CD4-positive, alpha-beta T cell (primary cell): ENCODE results near the gene MMP28. TPM values are rescaled to one million over a fixed set of nuclear protein-coding genes. Genes with fewer than 3 reads are reported as not detected.
A peak's percentile ranks its signal among the peaks of the same experiment; 100 is the strongest.

Source experiments
- ATAC-seq: fragments of 200-7000 bp; cut with Tn5 transposase; one replicate; pipeline ENCODE4 v1.10.0; 2022; ENCODE audit warnings: mild to moderate bottlenecking; ENCODE audit not compliant: poor library complexity
- CTCF ChIA-PET: fragments of 350-600 bp; sonication (Branson Sonifier 250); formaldehyde crosslinking; loops from one replicate; lab custom pipeline; 2021; ENCODE audit warnings: antibody characterized with exemption, inconsistent platforms; lab: Charles Lee
- POLR2A ChIA-PET: fragments of 350-600 bp; sonication (Branson Sonifier 250); formaldehyde crosslinking; loops from one replicate; lab custom pipeline; 2021; ENCODE audit warnings: antibody characterized with exemption, inconsistent platforms; lab: Charles Lee
- DNase-seq, 14 experiments: peaks; one replicate each; pipeline ENCODE4 v3.0.0-alpha.2; 2013 to 2020; ENCODE audit warnings: mixed read lengths in 2 of 14
- H3K27ac ChIP-seq, 2 donors: one replicate each; pipeline versions ENCODE4 v1.5.1 to v1.7.0; 2013; ENCODE audit warnings: low read length in 2 of 2, low read depth in 1 of 2, mild to moderate bottlenecking in 1 of 2
- H3K27me3 ChIP-seq, 2 experiments: 1 replicate in 1 of 2; 2 replicates in 1 of 2; pipeline versions ENCODE4 v1.6.1 to v1.7.0; 2013; ENCODE audit warnings: low read length in 2 of 2, control low read depth in 1 of 2, mild to moderate bottlenecking in 1 of 2, moderate library complexity in 1 of 2; ENCODE audit not compliant: insufficient read depth in 2 of 2, control insufficient read depth in 1 of 2
- H3K36me3 ChIP-seq: one replicate; pipeline ENCODE4 v1.6.1; 2013; ENCODE audit warnings: low read length, control low read depth; ENCODE audit not compliant: insufficient read depth
- H3K4me1 ChIP-seq: one replicate; pipeline ENCODE4 v1.6.1; 2013; ENCODE audit warnings: low read length, control low read depth; ENCODE audit not compliant: insufficient read depth
- H3K4me3 ChIP-seq: one replicate; pipeline ENCODE4 v1.5.1; 2013; ENCODE audit warnings: mild to moderate bottlenecking, low read length, moderate library complexity
- H3K9me3 ChIP-seq, 2 experiments: 1 replicate in 1 of 2; 2 replicates in 1 of 2; pipeline versions ENCODE4 v1.6.1 to v1.7.0; 2013; ENCODE audit warnings: low read length in 2 of 2, mild to moderate bottlenecking in 2 of 2, control low read depth in 1 of 2, moderate library complexity in 1 of 2; ENCODE audit not compliant: control insufficient read depth in 1 of 2, insufficient read depth in 1 of 2
- H3K27ac Mint-ChIP-seq: one replicate; pipeline ENCODE4 v1.8.0; 2020; ENCODE audit warnings: mixed read lengths
- H3K27me3 Mint-ChIP-seq: one replicate; pipeline ENCODE4 v1.8.0; 2021; ENCODE audit warnings: mixed read lengths
- H3K36me3 Mint-ChIP-seq: one replicate; pipeline ENCODE4 v1.8.0; 2021; ENCODE audit warnings: low read depth, mixed read lengths
- H3K4me1 Mint-ChIP-seq: one replicate; pipeline ENCODE4 v1.8.0; 2021; ENCODE audit warnings: low read depth, mixed read lengths
- H3K4me3 Mint-ChIP-seq: one replicate; pipeline ENCODE4 v1.8.0; 2020; ENCODE audit warnings: mild to moderate bottlenecking, mixed read lengths
- H3K9me3 Mint-ChIP-seq: one replicate; pipeline ENCODE4 v1.8.0; 2020; ENCODE audit warnings: mixed read lengths
- intact Hi-C, 2 experiments: fragments of 100-400 bp; cut with DNase I in 1 of 2; cut with micrococcal nuclease in 1 of 2; formaldehyde crosslinking; loops; one replicate each; pipeline versions ENCODE4 v1.15.1 to v1.9.0; 2023 to 2025; cut with DNase I, micrococcal nuclease
- total RNA-seq, 174 experiments: library from RNA in 2 of 174; stranded (reverse) in 2 of 174; gene quantifications; one replicate each; pipeline ENCODE4 v1.2.3 and lab custom pipeline; 2021 to 2026
- TF ChIP-seq, protein P1 (sequence below): fragments of 200-600 bp; IDR thresholded peaks from one replicate; pipeline ENCODE4 v1.8.0; 2022; ENCODE audit warnings: antibody characterized with exemption, mild to moderate bottlenecking

MMP28 gene
- total RNA-seq, 2 experiments from 2014 or later: 6.7 to 9.9 TPM

DNA sequence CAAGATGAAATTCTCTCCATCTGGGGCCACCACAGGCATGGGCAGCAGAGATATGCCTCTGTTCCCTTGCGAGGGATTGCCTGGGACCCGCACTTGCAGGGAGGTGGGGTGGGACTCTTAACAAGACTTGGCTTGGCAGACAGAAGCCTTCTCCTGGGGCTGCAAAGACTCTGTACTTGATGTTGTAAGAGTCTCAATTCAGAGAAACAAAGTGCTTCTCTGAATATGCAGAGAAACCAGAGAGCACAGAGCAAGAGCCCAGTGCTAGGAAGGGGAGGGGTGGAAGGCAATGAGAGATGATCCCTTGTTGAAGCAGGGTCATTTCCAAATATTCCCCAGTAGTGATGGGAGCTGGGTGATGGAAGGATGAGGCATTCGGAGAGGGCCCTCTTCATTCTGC, 2.2 kb downstream of the MMP28 start:
- Histone ChIP-seq H3K27ac (no peak overlapping the region), H3K4me1 (peaks cover 18% of the 10 kb centered on the region), H3K36me3 (no peaks in the 10 kb centered on the region), H3K27me3 (peaks cover 15 to 22% of the 10 kb centered on the region in 2 experiments), H3K9me3 (no peaks in the 10 kb centered on the region), H3K4me3 (no peak overlapping the region)
- Mint-ChIP-seq H3K27ac (no peak overlapping the region), H3K36me3 (no peaks in the 10 kb centered on the region), H3K9me3 (no peaks in the 10 kb centered on the region), H3K4me1 (peaks cover 47% of the 10 kb centered on the region), H3K27me3 (peaks cover 30% of the 10 kb centered on the region), H3K4me3 (peak overlapping the region; percentile 86)
- DNase-seq (no peak), ATAC-seq (no peak)
- TF ChIP-seq, protein P1, sequence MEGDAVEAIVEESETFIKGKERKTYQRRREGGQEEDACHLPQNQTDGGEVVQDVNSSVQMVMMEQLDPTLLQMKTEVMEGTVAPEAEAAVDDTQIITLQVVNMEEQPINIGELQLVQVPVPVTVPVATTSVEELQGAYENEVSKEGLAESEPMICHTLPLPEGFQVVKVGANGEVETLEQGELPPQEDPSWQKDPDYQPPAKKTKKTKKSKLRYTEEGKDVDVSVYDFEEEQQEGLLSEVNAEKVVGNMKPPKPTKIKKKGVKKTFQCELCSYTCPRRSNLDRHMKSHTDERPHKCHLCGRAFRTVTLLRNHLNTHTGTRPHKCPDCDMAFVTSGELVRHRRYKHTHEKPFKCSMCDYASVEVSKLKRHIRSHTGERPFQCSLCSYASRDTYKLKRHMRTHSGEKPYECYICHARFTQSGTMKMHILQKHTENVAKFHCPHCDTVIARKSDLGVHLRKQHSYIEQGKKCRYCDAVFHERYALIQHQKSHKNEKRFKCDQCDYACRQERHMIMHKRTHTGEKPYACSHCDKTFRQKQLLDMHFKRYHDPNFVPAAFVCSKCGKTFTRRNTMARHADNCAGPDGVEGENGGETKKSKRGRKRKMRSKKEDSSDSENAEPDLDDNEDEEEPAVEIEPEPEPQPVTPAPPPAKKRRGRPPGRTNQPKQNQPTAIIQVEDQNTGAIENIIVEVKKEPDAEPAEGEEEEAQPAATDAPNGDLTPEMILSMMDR: no peak
- ChIA-PET POLR2A (interaction anchor here (7.9 kb wide), 1 partner anchor 16 kb away, joined by 49 read pairs; the partner anchor contains the start of gene TAF15), CTCF (interaction anchor here (0.9 to 1.4 kb wide), 2 partner anchors 12 to 29 kb away, joined by 3 to 10 read pairs; no protein-coding TSS in a partner anchor)
- intact Hi-C loops: no loop called here

GRCh38 chr17:35791681-35792350, 3.6 kb downstream of the MMP28 start:
- ChIA-PET POLR2A (interaction anchor here (0.6 to 7.9 kb wide), 2 partner anchors 17 to 49 kb away, joined by 5 to 49 read pairs; partner anchors contain the start of gene TAF15), CTCF (interaction anchor here (0.8 kb wide), 1 partner anchor 28 kb away, joined by 3 read pairs; no protein-coding TSS in a partner anchor)
- Mint-ChIP-seq H3K9me3 (no peaks in the 10 kb centered on the region), H3K36me3 (no peaks in the 10 kb centered on the region), H3K27me3 (peaks cover 30% of the 10 kb centered on the region), H3K27ac (peak overlapping the region; percentile 25), H3K4me1 (peaks cover 51% of the 10 kb centered on the region), H3K4me3 (peak overlapping the region; percentile 11)
- ATAC-seq: no peak
- H3K4me3 ChIP-seq: no peak overlapping the region
- H3K27ac ChIP-seq: no peak overlapping the region
- no peaks in the 10 kb centered on the region for H3K36me3 ChIP-seq
- intact Hi-C loops: no loop called here
- no peaks in the 10 kb centered on the region for H3K9me3 ChIP-seq
- DNase-seq: no peak
- TF ChIP-seq, protein P1: no peak
- H3K4me1 ChIP-seq: peaks cover 18% of the 10 kb centered on the region
- H3K27me3 ChIP-seq: peaks cover 15 to 22% of the 10 kb centered on the region in 2 experiments

- DNase-seq (no peak), ATAC-seq (no peak)
- Histone ChIP-seq H3K27ac (no peak overlapping the region), H3K4me1 (peaks cover 16% of the 10 kb centered on the region), H3K27me3 (peaks cover 11 to 22% of the 10 kb centered on the region in 2 experiments), H3K4me3 (no peak overlapping the region), H3K36me3 (no peaks in the 10 kb centered on the region), H3K9me3 (no peaks in the 10 kb centered on the region)
- Mint-ChIP-seq H3K36me3 (no peaks in the 10 kb centered on the region), H3K9me3 (no peaks in the 10 kb centered on the region), H3K4me1 (peaks cover 48% of the 10 kb centered on the region), H3K4me3 (no peak overlapping the region), H3K27ac (no peak overlapping the region), H3K27me3 (peaks cover 25% of the 10 kb centered on the region)
- ChIA-PET CTCF (no interaction called here), POLR2A (no interaction called here)
- TF ChIP-seq, protein P1: no peak
- intact Hi-C loops: no loop called here
Measured at GRCh38 chr17:35790841-35791240, 4.6 kb downstream of the MMP28 start.
